GM21825 (cell line): Measurements from ENCODE around the gene MYL3.
"Not testable (repeated sequence)": the region's sequence is repeated elsewhere in the genome, so short reads cannot be mapped to it uniquely, and the experiment has no call there.

Experiments used
- ATAC-seq: cut with Tn5 transposase; IDR thresholded peaks from one replicate; pipeline ENCODE4 v1.9.1; 2021; ENCODE audit warnings: mild to moderate bottlenecking, moderate library complexity; ENCODE audit not compliant: unreplicated experiment

MYL3 gene

GRCh38 chr3:46863261-46863782 is at the start of gene MYL3:
Gene MYL3, minus strand, starts transcription at chr3:46863444. Its CDS starts 54 bp downstream, at chr3:46863390.
- no peak for ATAC-seq

GRCh38 chr3:46912986-46913385 is 49.7 kb upstream of the MYL3 start:
- no peak for ATAC-seq

GRCh38 chr3:46910914-46911313 is 47.7 kb upstream of the MYL3 start:
- ATAC-seq: not testable (repeated sequence)

- no peak for ATAC-seq
Measured at GRCh38 chr3:46910166-46910760, 47.0 kb upstream of the MYL3 start.

GRCh38 chr3:46909535-46910161 is 46.4 kb upstream of the MYL3 start:
- ATAC-seq: no peak

DNA sequence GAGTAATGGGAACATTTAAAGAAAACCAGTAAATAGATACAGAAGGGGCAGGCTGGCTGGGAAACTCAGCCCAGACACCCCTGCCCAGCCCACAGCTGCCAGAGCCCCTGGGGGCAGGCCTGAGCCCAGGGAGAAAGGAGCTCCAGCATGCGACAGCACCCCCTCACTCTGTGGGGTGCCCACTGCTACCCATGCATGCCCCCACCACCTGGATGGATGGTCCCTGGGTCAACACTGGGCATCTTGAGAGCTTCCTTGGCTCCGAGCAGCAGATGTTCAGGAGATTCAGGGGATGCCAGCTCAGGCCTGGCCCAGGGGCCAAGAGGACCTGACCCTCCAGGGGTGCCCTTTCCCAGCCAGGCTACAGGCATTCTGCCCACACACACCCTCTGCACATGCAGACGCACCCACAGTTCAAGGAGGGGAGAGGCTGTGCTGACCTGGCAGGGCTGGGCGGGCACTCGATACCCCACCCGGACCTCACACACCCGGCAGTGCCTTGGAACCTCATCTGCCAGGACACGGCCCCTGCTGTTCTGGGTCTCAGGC is 45.8 kb upstream of the MYL3 start:
- no peak for ATAC-seq

DNA sequence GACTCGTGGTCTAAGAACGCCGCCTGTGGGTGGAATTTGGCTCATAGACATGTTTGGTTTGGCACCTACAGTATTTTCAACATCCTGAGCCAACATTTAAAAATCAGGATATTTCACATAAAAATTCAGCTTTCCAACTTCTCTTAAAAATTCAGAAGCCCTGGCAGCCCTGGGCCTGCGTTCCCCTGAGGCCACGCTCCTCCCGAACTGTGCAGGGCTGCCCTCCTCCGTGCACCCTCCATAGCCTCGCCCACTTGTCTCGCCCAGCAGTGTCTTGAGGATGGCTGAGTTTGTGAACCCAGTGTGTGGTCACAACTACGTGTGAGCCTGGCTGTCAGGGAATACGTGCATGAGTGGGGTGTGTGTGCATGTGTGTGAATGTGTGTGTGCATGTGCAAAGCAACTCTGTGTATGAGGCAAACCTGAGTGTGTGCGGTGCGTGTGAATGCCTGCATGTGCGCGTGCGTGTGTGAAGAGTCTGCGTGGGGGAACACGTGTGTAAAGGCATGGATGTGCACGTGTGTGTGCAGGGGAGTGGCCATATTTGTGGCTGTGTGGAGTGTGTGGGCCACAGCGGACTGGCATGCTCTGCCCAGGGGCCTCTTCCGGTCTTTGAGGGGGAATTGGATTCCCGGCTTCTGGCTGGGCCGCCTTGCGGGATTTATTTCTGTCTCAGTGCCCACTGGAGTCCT is 45.2 kb upstream of the MYL3 start:
- ATAC-seq: no peak

DNA sequence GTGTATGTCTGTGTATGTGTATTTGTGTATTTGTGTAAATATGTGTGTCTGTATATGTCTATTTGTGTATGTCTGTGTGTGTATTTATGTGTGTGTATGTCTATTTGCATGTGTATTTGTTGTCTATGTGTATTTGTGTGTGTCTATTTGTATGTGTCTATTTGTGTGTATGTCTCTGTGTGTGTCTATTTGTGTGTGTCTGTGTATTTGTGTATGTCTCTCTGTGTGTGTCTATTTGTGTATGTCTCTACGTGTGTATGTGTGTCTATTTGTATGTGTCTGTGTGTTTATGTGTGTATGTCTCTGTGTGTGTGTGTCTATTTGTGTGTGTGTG is 44.7 kb upstream of the MYL3 start:
- no peak for ATAC-seq

DNA sequence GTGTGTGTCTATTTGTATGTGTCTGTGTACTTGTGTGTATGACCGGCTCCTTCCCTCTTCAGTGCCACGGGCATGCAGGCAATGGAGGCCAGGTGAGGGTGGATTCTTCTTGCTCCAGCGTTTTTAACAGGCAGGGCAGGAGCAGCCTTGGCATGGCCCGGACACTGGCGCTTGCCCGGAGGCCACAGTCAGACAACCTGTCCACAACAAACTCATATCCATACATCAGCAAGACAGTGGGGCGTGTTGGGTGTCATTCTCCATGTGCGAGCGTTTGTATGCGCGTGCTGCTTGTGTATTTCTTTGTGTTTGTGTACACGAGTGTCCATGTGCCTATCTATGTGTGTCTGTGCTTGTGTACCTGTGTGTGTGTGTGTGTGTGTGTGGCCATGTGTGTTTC is 44.0 kb upstream of the MYL3 start:
- no peak for ATAC-seq

DNA sequence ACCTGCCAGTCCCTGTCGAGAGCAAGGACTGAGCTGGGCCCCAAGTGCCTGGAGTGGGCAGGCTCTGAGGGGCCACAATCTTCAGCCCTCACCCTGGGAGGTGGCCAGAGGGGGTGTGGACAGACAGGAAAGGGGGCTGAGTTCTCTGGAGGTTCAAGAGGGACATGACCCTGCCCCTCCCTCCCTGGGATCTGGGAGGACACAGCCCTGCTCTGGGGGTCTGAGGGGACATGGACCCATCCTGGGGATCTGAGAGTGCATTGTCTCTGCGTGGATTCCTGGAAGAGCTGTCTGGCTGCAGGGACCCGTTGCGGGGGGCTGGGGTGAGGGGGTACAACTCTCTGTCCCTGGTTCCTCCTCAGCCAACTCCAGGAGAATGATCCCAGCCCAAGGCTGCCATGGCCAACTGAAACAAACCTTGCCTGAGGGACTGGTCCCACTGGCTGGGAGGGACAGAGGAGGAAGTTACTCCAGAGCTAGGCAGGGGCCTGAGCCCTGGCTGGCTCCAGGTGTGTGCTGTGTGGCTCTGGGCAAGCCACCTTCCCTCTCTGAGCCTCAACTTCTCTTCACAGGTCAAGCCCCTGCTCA is 43.3 kb upstream of the MYL3 start:
- ATAC-seq: no peak

DNA sequence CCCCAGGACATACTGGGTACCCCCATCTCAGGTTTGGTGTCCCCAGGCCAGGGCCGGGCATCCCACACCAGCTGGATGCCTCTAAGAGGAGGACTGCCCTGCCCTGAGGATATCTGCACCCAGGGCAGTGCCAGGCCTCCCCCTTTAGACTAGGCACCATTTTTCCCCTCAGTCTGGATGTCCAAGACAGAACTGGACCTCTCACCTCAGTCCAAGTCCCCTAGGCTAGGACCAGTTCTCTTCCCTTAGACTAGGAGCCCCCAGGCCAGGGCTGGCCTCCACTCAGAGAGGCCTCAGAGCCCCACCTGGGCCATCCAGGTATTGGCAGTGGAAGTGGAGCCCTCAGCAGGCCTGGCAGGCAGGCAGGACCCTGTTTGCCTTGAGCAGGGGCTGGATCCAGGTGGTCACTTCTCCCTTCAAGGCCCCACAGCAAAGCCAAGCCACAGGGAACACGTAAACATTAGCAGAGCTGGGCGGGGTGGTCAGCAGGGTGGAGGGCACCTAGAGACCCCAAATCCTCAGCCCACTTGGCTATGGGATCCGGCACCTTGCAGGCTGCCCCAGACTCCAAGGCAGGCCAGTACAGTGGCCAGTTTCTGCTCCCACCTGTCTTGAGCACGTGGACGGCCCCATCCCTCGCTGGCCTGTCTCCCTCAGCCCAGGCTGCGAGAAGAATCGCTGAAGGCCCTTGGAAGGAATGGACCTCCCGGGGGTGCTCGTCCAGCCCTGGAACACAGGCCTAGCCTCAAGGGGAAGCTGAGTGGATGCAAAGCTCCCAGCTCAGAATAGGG is 42.6 kb upstream of the MYL3 start:
- no peak for ATAC-seq

- ATAC-seq: no peak
Measured at GRCh38 chr3:46905213-46905560, 41.9 kb upstream of the MYL3 start.

DNA sequence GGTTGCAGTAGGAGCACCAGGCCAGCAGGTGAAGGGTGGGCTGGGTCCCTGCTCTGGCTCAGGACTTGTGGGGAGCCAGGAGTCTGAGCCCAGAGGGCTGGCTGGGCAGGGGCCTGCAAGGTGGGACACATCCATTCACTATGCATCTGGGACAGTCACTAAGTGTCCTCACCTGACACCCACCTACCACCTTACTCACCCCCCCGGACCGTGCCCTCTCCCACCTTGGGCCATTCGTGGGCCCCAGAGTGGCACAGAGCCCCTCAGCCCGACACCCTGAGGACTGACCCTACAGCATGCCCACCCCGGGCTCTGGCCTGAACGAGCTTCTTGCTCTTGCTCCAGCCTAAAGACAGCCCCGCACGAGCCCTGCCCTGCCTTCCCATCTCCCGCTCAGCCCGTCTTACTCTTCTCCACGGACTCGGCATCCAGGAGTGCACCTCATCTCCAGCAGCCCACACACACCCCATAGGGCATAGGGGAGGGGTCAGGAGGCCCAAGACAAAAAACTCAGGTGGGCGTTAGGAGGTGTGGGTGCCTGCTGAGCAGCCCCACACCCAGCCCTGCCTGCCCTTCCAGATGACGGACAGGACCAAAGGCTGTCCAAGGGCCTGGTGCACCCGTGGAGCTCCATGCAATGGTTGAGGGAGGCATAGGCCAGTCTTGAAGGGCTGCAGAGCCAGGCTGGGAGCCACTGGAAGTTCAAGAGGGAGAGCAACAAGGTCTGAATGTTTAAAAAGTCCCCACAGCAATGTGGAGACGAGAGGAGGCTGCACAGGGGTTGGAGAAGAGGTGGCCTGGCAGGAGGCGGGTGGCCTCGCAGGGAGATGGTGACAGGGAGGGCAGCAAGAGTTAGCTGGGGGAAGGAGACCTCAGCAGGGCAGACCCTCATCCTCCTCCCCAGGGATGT is 41.3 kb upstream of the MYL3 start:
- no peak for ATAC-seq

GRCh38 chr3:46903341-46904302 is 40.4 kb upstream of the MYL3 start:
- ATAC-seq: no peak

- no peak for ATAC-seq
Measured at GRCh38 chr3:46902188-46902631, 39.0 kb upstream of the MYL3 start.

GRCh38 chr3:46901591-46902187 is 38.4 kb upstream of the MYL3 start:
- no peak for ATAC-seq

DNA sequence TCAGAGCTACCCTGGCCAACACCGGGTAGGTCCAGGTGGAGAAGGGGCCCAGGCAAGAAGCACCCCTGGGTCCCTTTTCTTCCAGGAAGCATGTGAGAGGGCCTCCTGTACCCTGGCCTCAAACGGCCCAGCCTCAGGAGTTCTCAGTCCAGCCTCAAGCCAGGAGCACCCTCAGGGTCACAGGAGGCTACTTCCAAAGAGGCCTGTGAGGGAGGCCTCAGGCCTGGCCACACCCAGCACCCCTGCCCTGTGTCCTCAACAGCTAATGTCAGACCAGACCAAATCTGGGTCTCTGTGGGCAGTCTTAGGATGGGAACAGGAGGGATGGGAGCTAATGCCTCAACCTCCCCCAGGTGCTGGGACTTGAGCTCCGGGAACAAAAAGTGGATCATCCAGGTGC is 37.8 kb upstream of the MYL3 start:
- no peak for ATAC-seq

GRCh38 chr3:46900356-46900755 is 37.1 kb upstream of the MYL3 start:
- no peak for ATAC-seq

- no peak for ATAC-seq
Measured at GRCh38 chr3:46900007-46900292, 36.7 kb upstream of the MYL3 start.
